HCT116 (cell line): Measurements from ENCODE around the gene SLC22A4. TPM values are rescaled to one million over a fixed set of nuclear protein-coding genes. Genes with fewer than 3 reads are reported as not detected.

Source experiments
- ATAC-seq: fragments of 200-7000 bp; cut with Tn5 transposase; 2 replicates; pipeline ENCODE4 v1.9.1; 2020; ENCODE audit warnings: mild to moderate bottlenecking, moderate library complexity
- BruUV-seq: library from RNA; stranded (reverse); fragments of 400-500 nt; replicated peaks from 2 replicates; lab custom pipeline; 2021; lab: Mats Ljungman, UMichigan
- CTCF ChIA-PET: fragments of 300-600 bp; sonication (Branson Sonifier 250); formaldehyde crosslinking; loops from one replicate; lab custom pipeline; 2021; ENCODE audit warnings: antibody characterized with exemption; lab: Charles Lee
- POLR2A ChIA-PET: fragments of 300-600, 350-600 bp; sonication (Branson Sonifier 250); formaldehyde crosslinking; loops from one replicate; lab custom pipeline; 2021; ENCODE audit warnings: antibody characterized with exemption; lab: Charles Lee
- RAD21 ChIA-PET, 2 experiments: fragments of 300-600 bp; sonication (Branson Sonifier 250); formaldehyde crosslinking; loops; one replicate each; lab custom pipeline; 2023; ENCODE audit warnings: low total read pairs in 2 of 2; ENCODE audit not compliant: uncharacterized antibody in 2 of 2, unreplicated experiment in 2 of 2, low non-redundant PET in 1 of 2; lab: Charles Lee
- DNase-seq: peaks from one replicate; pipeline ENCODE4 v3.0.0-alpha.2; 2010; ENCODE audit warnings: low read depth, low spot score
- H2AFZ ChIP-seq: fragments of 200-600 bp; shearing (Covaris generic), sonication (generic); 2 replicates; pipeline ENCODE4 v1.6.1; 2017; ENCODE audit warnings: low read depth, mixed run types, mixed read lengths, antibody characterized with exemption, low read length; ENCODE audit not compliant: poor library complexity, severe bottlenecking
- H3K27ac ChIP-seq: 2 replicates; pipeline ENCODE4 v1.5.1; 2012; ENCODE audit warnings: low read depth, low read length
- H3K27me3 ChIP-seq: fragments of 200-600 bp; sonication (generic); 2 replicates; pipeline ENCODE4 v1.6.1; 2016; ENCODE audit warnings: mixed run types, low read length, mixed read lengths; ENCODE audit not compliant: insufficient read depth
- H3K36me3 ChIP-seq, 2 experiments: fragments of 200-500 bp in 1 of 2; fragments of 200-600 bp in 1 of 2; sonication (Bioruptor generic) in 1 of 2; sonication (generic) in 1 of 2; 2 replicates each; pipeline versions ENCODE4 v1.5.1 to v1.6.1; 2014 to 2016; ENCODE audit warnings: low read length in 2 of 2, inconsistent platforms in 1 of 2, mixed read lengths in 1 of 2, mixed run types in 1 of 2; ENCODE audit not compliant: insufficient read depth in 2 of 2, control insufficient read depth in 1 of 2
- H3K4me1 ChIP-seq, 2 experiments: fragments of 200-600 bp in 1 of 2; sonication (generic) in 1 of 2; 2 replicates each; pipeline versions ENCODE4 v1.5.1 to v1.6.1; 2012 to 2017; ENCODE audit warnings: low read length in 2 of 2, inconsistent platforms in 1 of 2, mild to moderate bottlenecking in 1 of 2, mixed read lengths in 1 of 2, mixed run types in 1 of 2, moderate library complexity in 1 of 2; ENCODE audit not compliant: insufficient read depth in 2 of 2, control insufficient read depth in 1 of 2
- H3K4me2 ChIP-seq: fragments of 200-600 bp; sonication (generic); 2 replicates; pipeline ENCODE4 v1.6.1; 2017; ENCODE audit warnings: mixed run types, low read length, mixed read lengths
- H3K4me3 ChIP-seq, 2 experiments: fragments of 200-600 bp in 1 of 2; sonication (generic) in 1 of 2; replicated peaks in 1 of 2; 2 replicates each; pipeline ENCODE4 v1.5.1; 2011 to 2016; ENCODE audit warnings: low read length in 2 of 2, control low read depth in 1 of 2, low read depth in 1 of 2, mild to moderate bottlenecking in 1 of 2, mixed read lengths in 1 of 2, mixed run types in 1 of 2
- H3K79me2 ChIP-seq: fragments of 200-600 bp; sonication (generic); 2 replicates; pipeline ENCODE4 v1.6.1; 2017; ENCODE audit warnings: mild to moderate bottlenecking, mixed run types, low read length, moderate library complexity, mixed read lengths; ENCODE audit not compliant: insufficient read depth
- H3K9ac ChIP-seq: fragments of 200-600 bp; sonication (generic); 2 replicates; pipeline ENCODE4 v1.6.1; 2016; ENCODE audit warnings: low read length, mixed read lengths
- H3K9me2 ChIP-seq: fragments of 200-600 bp; sonication (generic), shearing (Covaris generic); 2 replicates; pipeline ENCODE4 v1.6.1; 2017; ENCODE audit warnings: mixed run types, mild to moderate bottlenecking, moderate library complexity; ENCODE audit not compliant: insufficient read depth
- H3K9me3 ChIP-seq, 2 experiments: fragments of 200-500 bp in 1 of 2; fragments of 200-600 bp in 1 of 2; sonication (Bioruptor generic) in 1 of 2; sonication (generic) in 1 of 2; 2 replicates each; pipeline ENCODE4 v1.6.1; 2014 to 2017; ENCODE audit warnings: low read length in 2 of 2, mixed read lengths in 2 of 2, inconsistent platforms in 1 of 2, low read depth in 1 of 2, mild to moderate bottlenecking in 1 of 2, mixed run types in 1 of 2, moderate library complexity in 1 of 2; ENCODE audit not compliant: control insufficient read depth in 1 of 2, insufficient read depth in 1 of 2
- H4K20me1 ChIP-seq: fragments of 200-600 bp; sonication (generic), shearing (Covaris generic); 2 replicates; pipeline ENCODE4 v1.6.1; 2017; ENCODE audit warnings: mixed run types, mild to moderate bottlenecking, moderate library complexity; ENCODE audit not compliant: insufficient read depth
- CBX3 ChIP-seq: IDR thresholded peaks from 2 replicates; pipeline ENCODE4 v1.6.1; 2012; ENCODE audit warnings: low read depth
- CEBPB ChIP-seq: IDR thresholded peaks from 2 replicates; pipeline ENCODE4 v1.6.1; 2012; ENCODE audit warnings: low read depth
- EGR1 ChIP-seq: IDR thresholded peaks from 2 replicates; pipeline ENCODE4 v1.6.1; 2012; ENCODE audit warnings: low read depth
- EZH2 ChIP-seq: fragments of 200-600 bp; sonication (generic); IDR thresholded peaks from 2 replicates; pipeline ENCODE4 v1.6.1; 2017; ENCODE audit warnings: antibody characterized with exemption, mixed run types
- EZH2phosphoT487 ChIP-seq: fragments of 200-600 bp; IDR thresholded peaks from 2 replicates; pipeline ENCODE4 v1.6.1; 2018; ENCODE audit warnings: antibody characterized with exemption, borderline replicate concordance
- FOSL1 ChIP-seq: IDR thresholded peaks from 2 replicates; pipeline ENCODE4 v1.6.1; 2012; ENCODE audit warnings: low read depth
- POLR2A ChIP-seq: IDR thresholded peaks from 2 replicates; pipeline ENCODE4 v1.7.0; 2011; ENCODE audit warnings: borderline replicate concordance; ENCODE audit not compliant: insufficient read depth, insufficient read length; ENCODE audit errors: extremely low read depth
- POLR2AphosphoS5 ChIP-seq: IDR thresholded peaks from 2 replicates; pipeline ENCODE4 v1.6.1; 2011; ENCODE audit warnings: mild to moderate bottlenecking, low read depth, low read length, moderate library complexity
- RAD21 ChIP-seq: IDR thresholded peaks from 2 replicates; pipeline ENCODE4 v1.6.1; 2012; ENCODE audit warnings: low read depth, mild to moderate bottlenecking
- SP1 ChIP-seq: IDR thresholded peaks from 2 replicates; pipeline ENCODE4 v1.6.1; 2012; ENCODE audit warnings: low read depth
- SRF ChIP-seq: IDR thresholded peaks from 2 replicates; pipeline ENCODE4 v1.6.1; 2012; ENCODE audit warnings: low read depth
- YY1 ChIP-seq: IDR thresholded peaks from 2 replicates; pipeline ENCODE4 v1.6.1; 2011; ENCODE audit warnings: low read length, low read depth, moderate library complexity, mild to moderate bottlenecking; ENCODE audit not compliant: insufficient replicate concordance; ENCODE audit errors: extremely low read depth
- ZFX ChIP-seq: fragments of 450-650 bp; IDR thresholded peaks from 2 replicates; pipeline ENCODE4 v1.6.1; 2017
- intact Hi-C: fragments of 100-400 bp; cut with micrococcal nuclease; formaldehyde crosslinking; loops from 2 replicates; pipeline ENCODE4 v1.10.0; 2022
- total RNA-seq: library from RNA; stranded (reverse); gene quantifications from one replicate; pipeline ENCODE4 v1.2.1, GENCODE V29; 2021; ENCODE audit not compliant: unreplicated experiment
- TF ChIP-seq, protein P1 (sequence below): IDR thresholded peaks from 2 replicates; pipeline ENCODE4 v1.6.1; 2012; ENCODE audit warnings: low read depth
- TF ChIP-seq, protein P2 (sequence below): IDR thresholded peaks from 2 replicates; pipeline ENCODE4 v1.6.1; 2011; ENCODE audit warnings: mild to moderate bottlenecking, low read length, moderate library complexity; ENCODE audit not compliant: insufficient replicate concordance; ENCODE audit errors: extremely low read depth
- TF ChIP-seq, protein P3 (sequence below), 3 experiments: fragments of 200-600 bp in 1 of 3; sonication (generic) in 1 of 3; IDR thresholded peaks in 2 of 3; conservative IDR thresholded peaks in 1 of 3; 2 replicates each; pipeline ENCODE4 v1.5.1; 2012 to 2017; ENCODE audit warnings: low read depth in 2 of 3, low read length in 2 of 3, antibody characterized with exemption in 1 of 3, borderline replicate concordance in 1 of 3, control low read depth in 1 of 3, mild to moderate bottlenecking in 1 of 3, mixed read lengths in 1 of 3, mixed run types in 1 of 3, moderate library complexity in 1 of 3; ENCODE audit not compliant: insufficient read depth in 1 of 3
- TF ChIP-seq, protein P4 (sequence below): IDR thresholded peaks from 2 replicates; pipeline ENCODE4 v1.6.1; 2012
- TF ChIP-seq, protein P5 (sequence below): IDR thresholded peaks from 2 replicates; pipeline ENCODE4 v1.6.1; 2012

The SLC22A4 gene
- total RNA-seq, 1 experiment from 2014 or later: 0.59 TPM

DNA sequence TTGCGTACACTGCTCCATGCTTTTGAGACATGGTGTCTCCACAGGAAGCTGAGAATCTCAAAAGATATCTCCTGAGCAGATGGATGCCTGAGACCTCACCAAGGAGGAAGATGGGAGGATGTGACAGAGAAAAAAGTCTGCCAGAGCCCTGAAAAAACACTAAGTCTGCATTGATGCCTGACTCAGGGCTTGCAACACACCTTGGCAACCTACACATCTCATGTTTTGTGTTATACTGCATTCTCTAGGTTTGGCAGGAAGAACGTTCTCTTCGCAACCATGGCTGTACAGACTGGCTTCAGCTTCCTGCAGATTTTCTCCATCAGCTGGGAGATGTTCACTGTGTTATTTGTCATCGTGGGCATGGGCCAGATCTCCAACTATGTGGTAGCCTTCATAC, 19.2 kb downstream of the SLC22A4 start:
- no peak overlapping the region for H3K9ac ChIP-seq
- intact Hi-C loops: no loop called here
- H3K36me3 ChIP-seq: no peaks in the 10 kb centered on the region
- H3K9me3 ChIP-seq: no peaks in the 10 kb centered on the region
- H3K27me3 ChIP-seq: no peaks in the 10 kb centered on the region
- H3K79me2 ChIP-seq: no peaks in the 10 kb centered on the region
- DNase-seq: no peak
- H3K4me1 ChIP-seq: peaks cover 0 to under 1% of the 10 kb centered on the region in 2 experiments; a peak in 1 of 4 replicates
- ATAC-seq: no peak
- TF ChIP-seq FOSL1 (no peak), POLR2AphosphoS5 (no peak), SRF (no peak), CBX3 (no peak), EZH2phosphoT487 (no peak), POLR2A (no peak), CEBPB (no peak), ZFX (no peak), SP1 (no peak), EGR1 (no peak), RAD21 (no peak), EZH2 (no peak), YY1 (no peak)
- TF ChIP-seq, protein P1, sequence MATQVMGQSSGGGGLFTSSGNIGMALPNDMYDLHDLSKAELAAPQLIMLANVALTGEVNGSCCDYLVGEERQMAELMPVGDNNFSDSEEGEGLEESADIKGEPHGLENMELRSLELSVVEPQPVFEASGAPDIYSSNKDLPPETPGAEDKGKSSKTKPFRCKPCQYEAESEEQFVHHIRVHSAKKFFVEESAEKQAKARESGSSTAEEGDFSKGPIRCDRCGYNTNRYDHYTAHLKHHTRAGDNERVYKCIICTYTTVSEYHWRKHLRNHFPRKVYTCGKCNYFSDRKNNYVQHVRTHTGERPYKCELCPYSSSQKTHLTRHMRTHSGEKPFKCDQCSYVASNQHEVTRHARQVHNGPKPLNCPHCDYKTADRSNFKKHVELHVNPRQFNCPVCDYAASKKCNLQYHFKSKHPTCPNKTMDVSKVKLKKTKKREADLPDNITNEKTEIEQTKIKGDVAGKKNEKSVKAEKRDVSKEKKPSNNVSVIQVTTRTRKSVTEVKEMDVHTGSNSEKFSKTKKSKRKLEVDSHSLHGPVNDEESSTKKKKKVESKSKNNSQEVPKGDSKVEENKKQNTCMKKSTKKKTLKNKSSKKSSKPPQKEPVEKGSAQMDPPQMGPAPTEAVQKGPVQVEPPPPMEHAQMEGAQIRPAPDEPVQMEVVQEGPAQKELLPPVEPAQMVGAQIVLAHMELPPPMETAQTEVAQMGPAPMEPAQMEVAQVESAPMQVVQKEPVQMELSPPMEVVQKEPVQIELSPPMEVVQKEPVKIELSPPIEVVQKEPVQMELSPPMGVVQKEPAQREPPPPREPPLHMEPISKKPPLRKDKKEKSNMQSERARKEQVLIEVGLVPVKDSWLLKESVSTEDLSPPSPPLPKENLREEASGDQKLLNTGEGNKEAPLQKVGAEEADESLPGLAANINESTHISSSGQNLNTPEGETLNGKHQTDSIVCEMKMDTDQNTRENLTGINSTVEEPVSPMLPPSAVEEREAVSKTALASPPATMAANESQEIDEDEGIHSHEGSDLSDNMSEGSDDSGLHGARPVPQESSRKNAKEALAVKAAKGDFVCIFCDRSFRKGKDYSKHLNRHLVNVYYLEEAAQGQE: no peak
- TF ChIP-seq, protein P2, sequence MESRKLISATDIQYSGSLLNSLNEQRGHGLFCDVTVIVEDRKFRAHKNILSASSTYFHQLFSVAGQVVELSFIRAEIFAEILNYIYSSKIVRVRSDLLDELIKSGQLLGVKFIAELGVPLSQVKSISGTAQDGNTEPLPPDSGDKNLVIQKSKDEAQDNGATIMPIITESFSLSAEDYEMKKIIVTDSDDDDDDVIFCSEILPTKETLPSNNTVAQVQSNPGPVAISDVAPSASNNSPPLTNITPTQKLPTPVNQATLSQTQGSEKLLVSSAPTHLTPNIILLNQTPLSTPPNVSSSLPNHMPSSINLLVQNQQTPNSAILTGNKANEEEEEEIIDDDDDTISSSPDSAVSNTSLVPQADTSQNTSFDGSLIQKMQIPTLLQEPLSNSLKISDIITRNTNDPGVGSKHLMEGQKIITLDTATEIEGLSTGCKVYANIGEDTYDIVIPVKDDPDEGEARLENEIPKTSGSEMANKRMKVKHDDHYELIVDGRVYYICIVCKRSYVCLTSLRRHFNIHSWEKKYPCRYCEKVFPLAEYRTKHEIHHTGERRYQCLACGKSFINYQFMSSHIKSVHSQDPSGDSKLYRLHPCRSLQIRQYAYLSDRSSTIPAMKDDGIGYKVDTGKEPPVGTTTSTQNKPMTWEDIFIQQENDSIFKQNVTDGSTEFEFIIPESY: no peak
- TF ChIP-seq, protein P3, sequence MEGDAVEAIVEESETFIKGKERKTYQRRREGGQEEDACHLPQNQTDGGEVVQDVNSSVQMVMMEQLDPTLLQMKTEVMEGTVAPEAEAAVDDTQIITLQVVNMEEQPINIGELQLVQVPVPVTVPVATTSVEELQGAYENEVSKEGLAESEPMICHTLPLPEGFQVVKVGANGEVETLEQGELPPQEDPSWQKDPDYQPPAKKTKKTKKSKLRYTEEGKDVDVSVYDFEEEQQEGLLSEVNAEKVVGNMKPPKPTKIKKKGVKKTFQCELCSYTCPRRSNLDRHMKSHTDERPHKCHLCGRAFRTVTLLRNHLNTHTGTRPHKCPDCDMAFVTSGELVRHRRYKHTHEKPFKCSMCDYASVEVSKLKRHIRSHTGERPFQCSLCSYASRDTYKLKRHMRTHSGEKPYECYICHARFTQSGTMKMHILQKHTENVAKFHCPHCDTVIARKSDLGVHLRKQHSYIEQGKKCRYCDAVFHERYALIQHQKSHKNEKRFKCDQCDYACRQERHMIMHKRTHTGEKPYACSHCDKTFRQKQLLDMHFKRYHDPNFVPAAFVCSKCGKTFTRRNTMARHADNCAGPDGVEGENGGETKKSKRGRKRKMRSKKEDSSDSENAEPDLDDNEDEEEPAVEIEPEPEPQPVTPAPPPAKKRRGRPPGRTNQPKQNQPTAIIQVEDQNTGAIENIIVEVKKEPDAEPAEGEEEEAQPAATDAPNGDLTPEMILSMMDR (IDR thresholded peaks at IDR 0.05 in 2 of 3, conservative IDR thresholded peaks at IDR 0.05 in 1 of 3; ENCODE audit: borderline replicate concordance in 1 of 3, insufficient read depth in 1 of 3, low read depth in 2 of 3, low read length in 2 of 3): no peak
- TF ChIP-seq, protein P4, sequence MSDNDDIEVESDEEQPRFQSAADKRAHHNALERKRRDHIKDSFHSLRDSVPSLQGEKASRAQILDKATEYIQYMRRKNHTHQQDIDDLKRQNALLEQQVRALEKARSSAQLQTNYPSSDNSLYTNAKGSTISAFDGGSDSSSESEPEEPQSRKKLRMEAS: no peak
- TF ChIP-seq, protein P5, sequence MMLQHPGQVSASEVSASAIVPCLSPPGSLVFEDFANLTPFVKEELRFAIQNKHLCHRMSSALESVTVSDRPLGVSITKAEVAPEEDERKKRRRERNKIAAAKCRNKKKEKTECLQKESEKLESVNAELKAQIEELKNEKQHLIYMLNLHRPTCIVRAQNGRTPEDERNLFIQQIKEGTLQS: no peak
- BruUV-seq: no TSS peak
- H2AFZ ChIP-seq: no peak overlapping the region
- no peak overlapping the region for H3K4me2 ChIP-seq
- RAD21 ChIA-PET: no interaction called here
- CTCF ChIA-PET: no interaction called here
- POLR2A ChIA-PET: no interaction called here
- no peaks in the 10 kb centered on the region for H4K20me1 ChIP-seq
- no peaks in the 10 kb centered on the region for H3K9me2 ChIP-seq
- H3K27ac ChIP-seq: no peak overlapping the region
- no peak overlapping the region for H3K4me3 ChIP-seq
